Ectodermal cell (in vitro differentiated cells): ENCODE results near the gene NR3C2.

Source experiments
- H3K27ac ChIP-seq: 2 replicates; pipeline ENCODE4 v1.7.0; 2013; ENCODE audit warnings: mild to moderate bottlenecking, low read depth, low read length; ENCODE audit not compliant: insufficient read depth, poor library complexity, severe bottlenecking
- H3K27me3 ChIP-seq: 2 replicates; pipeline ENCODE4 v1.7.0; 2013; ENCODE audit warnings: mild to moderate bottlenecking, low read length; ENCODE audit not compliant: insufficient read depth, control insufficient read depth, poor library complexity, severe bottlenecking
- H3K36me3 ChIP-seq: one replicate; pipeline ENCODE4 v1.7.0; 2013; ENCODE audit warnings: low read length; ENCODE audit not compliant: control insufficient read depth, insufficient read depth
- H3K4me1 ChIP-seq: one replicate; pipeline ENCODE4 v1.7.0; 2013; ENCODE audit warnings: low read length; ENCODE audit not compliant: control insufficient read depth, insufficient read depth
- H3K4me3 ChIP-seq: 2 replicates; pipeline ENCODE4 v1.7.0; 2013; ENCODE audit warnings: low read depth, low read length, control low read depth; ENCODE audit not compliant: insufficient read depth
- H3K9me3 ChIP-seq: 2 replicates; pipeline ENCODE4 v1.7.0; 2013; ENCODE audit warnings: mild to moderate bottlenecking, low read length, moderate library complexity; ENCODE audit not compliant: control insufficient read depth
- WGBS, 2 experiments: methylation state at CpG; one replicate each; pipeline ENCODE4 v1.1.7; 2013; ENCODE audit warnings: missing lambda C conversion rate in 2 of 2; 5-methylcytosine and 5-hydroxymethylcytosine counted together

Gene NR3C2

DNA sequence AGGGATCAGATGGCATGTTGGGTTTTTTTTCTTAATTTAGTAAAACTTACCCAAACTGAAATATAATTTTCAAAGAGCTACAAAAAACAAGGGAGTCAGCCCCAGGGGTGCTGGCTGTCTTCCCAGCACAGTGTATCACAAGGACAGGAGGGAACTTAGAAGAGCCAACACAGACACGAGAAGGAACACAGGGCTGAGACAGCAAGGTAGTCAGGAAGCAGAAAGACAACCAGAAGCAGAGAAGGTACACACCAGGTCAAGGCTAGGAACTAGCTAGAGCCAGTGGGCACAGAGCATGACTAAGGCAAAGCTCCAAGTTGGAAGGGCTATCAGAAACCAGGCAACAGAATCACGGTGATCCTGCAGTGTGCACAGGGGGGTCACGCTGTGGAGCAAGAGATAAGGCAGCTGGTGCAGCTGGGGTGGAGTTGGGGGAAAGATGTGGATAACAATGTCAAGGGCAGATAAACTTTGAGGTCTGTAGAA, 168.7 kb downstream of the NR3C2 start:
- Histone ChIP-seq H3K27ac (no peak overlapping the region), H3K27me3 (no peaks in the 10 kb centered on the region), H3K9me3 (no peaks in the 10 kb centered on the region), H3K4me1 (no peaks in the 10 kb centered on the region), H3K4me3 (no peak overlapping the region), H3K36me3 (no peaks in the 10 kb centered on the region)
- WGBS, 2 experiments, result 91 to 93% methylated on average over 3 of the region's 3 CpGs

DNA sequence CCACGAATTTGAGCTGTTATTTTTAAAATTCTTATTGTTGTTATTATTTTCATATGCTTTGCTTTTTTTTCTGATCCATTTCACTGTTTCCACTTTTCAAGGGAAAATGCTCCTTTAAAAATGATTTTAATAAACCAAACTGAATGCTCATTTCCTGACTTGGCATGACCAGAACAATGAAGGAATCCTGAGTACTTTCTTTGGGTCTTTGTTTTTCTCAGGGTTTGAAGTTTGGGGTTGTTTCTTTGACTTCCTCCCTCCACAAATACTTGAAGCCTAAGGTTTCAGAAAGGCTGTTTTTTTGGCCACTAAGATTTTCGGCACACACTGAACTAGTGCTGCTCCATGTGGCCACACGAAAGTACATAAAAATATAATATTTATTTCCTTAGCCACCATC, 171.0 kb downstream of the NR3C2 start:
- Histone ChIP-seq H3K27ac (no peak overlapping the region), H3K4me3 (no peak overlapping the region), H3K36me3 (no peaks in the 10 kb centered on the region), H3K9me3 (no peaks in the 10 kb centered on the region), H3K4me1 (no peaks in the 10 kb centered on the region), H3K27me3 (no peaks in the 10 kb centered on the region)
- 88 to 100% methylated on average over 2 of the region's 3 CpGs for WGBS, 2 experiments

GRCh38 chr4:148270630-148271029, 171.6 kb downstream of the NR3C2 start:
- Histone ChIP-seq H3K27ac (no peak overlapping the region), H3K4me3 (no peak overlapping the region), H3K36me3 (no peaks in the 10 kb centered on the region), H3K4me1 (no peaks in the 10 kb centered on the region), H3K9me3 (no peaks in the 10 kb centered on the region), H3K27me3 (no peaks in the 10 kb centered on the region)
- 60 to 64% methylated on average over 1 of the region's 1 CpG for WGBS, 2 experiments

DNA sequence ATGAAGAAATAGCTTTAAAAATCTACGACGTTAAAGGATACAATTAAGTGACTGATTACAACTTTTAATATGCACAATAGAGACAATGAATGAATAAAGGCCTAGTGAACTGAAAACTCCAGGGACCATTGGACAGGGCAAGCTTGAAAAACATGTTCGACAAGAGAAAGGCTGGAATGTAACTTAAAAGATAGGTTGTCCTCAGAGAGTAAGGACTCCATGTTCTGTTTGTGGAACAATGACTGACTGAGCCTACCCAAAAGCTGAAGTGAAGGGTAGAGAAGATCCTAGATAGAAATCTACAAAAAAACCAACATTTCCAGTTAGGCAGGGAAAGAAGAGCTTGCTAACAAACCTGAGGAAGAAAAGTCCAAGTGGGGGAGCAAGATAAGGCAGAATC, 173.4 kb downstream of the NR3C2 start:
- no peak overlapping the region for H3K4me3 ChIP-seq
- 85 to 95% methylated on average over 3 of the region's 3 CpGs for WGBS, 2 experiments
- H3K27me3 ChIP-seq, result no peaks in the 10 kb centered on the region
- H3K9me3 ChIP-seq, result no peaks in the 10 kb centered on the region
- H3K4me1 ChIP-seq, result no peaks in the 10 kb centered on the region
- no peaks in the 10 kb centered on the region for H3K36me3 ChIP-seq
- H3K27ac ChIP-seq, result no peak overlapping the region

DNA sequence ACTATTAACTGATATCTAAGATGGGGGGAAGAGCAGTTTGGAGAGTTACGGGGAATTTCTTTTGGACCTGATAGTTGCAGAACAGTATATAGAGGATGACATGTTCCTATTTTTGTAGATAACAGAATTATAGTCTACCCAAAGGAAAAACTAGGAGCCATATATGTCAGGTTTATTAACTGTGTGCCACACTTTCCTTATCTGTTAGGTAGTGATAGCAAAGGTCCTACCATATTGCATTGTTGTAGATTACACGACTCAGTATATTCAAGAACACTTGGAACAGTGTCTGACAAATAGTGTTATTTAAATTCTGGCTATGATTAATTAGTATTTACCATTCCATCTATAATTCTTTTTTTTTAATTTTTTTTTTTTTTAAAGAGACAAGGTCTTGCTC, 175.3 kb downstream of the NR3C2 start:
- Histone ChIP-seq H3K9me3 (no peaks in the 10 kb centered on the region), H3K4me1 (no peaks in the 10 kb centered on the region), H3K36me3 (no peaks in the 10 kb centered on the region), H3K4me3 (no peak overlapping the region), H3K27me3 (no peaks in the 10 kb centered on the region), H3K27ac (no peak overlapping the region)
- 47 to 50% methylated on average over 2 of the region's 2 CpGs for WGBS, 2 experiments

GRCh38 chr4:148266240-148266639, 176.0 kb downstream of the NR3C2 start:
- Histone ChIP-seq H3K36me3 (no peaks in the 10 kb centered on the region), H3K27ac (no peak overlapping the region), H3K27me3 (no peaks in the 10 kb centered on the region), H3K4me1 (no peaks in the 10 kb centered on the region), H3K9me3 (no peaks in the 10 kb centered on the region), H3K4me3 (no peak overlapping the region)
- 90 to 92% methylated on average over 7 of the region's 7 CpGs for WGBS, 2 experiments

- H3K4me1 ChIP-seq, result no peaks in the 10 kb centered on the region
- H3K27ac ChIP-seq, result no peak overlapping the region
- no peaks in the 10 kb centered on the region for H3K27me3 ChIP-seq
- no peak overlapping the region for H3K4me3 ChIP-seq
- H3K36me3 ChIP-seq, result no peaks in the 10 kb centered on the region
- no peaks in the 10 kb centered on the region for H3K9me3 ChIP-seq
- WGBS, 2 experiments, result 97% methylated on average over 4 to 5 of the region's 5 CpGs
These were observed 176.6 kb downstream of the NR3C2 start for GRCh38 chr4:148265627-148266026.

DNA sequence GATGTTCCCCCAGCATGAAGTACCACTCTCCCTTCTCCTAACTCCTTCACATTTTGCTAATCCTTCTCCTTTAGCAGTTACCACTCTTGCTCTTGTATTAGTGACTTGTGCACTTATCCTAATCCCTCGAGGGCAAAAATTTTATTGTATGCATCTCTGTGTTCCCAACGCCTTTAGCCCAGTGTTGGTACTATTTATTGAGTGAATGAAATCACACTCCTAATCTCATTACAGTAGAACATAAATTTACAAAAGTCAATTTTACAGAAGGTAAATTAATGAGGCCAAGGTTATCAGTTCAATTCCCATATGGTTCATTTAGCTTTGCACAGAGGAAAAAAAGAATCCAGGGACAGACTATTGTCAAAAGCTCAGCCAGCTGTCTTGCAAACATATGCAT, 178.4 kb downstream of the NR3C2 start:
- WGBS, 2 experiments, result 80 to 100% methylated on average over 1 of the region's 2 CpGs
- no peaks in the 10 kb centered on the region for H3K27me3 ChIP-seq
- H3K4me3 ChIP-seq, result no peak overlapping the region
- H3K27ac ChIP-seq, result no peak overlapping the region
- no peaks in the 10 kb centered on the region for H3K4me1 ChIP-seq
- no peaks in the 10 kb centered on the region for H3K9me3 ChIP-seq
- H3K36me3 ChIP-seq, result no peaks in the 10 kb centered on the region

DNA sequence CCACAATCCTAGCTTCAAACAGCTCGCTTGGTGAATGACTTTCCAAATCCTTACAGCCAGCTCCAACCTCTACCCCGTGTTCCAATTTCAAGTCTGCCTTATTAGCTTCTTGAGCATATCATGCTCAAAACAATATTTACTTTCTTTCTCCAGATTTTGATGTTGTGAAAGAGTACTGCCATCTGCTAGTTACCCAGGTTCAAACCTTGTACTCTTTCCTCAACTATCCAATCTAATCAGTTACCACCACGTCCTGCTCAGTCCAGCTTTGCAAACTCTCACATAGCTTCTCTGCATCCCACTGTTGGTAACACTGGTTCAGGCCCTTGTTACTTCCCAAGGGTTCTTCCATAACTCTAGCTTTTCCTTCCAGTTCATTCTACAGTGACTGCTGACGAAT, 179.1 kb downstream of the NR3C2 start:
- WGBS, 2 experiments, result 90 to 94% methylated on average over 4 of the region's 4 CpGs
- H3K4me1 ChIP-seq, result no peaks in the 10 kb centered on the region
- no peak overlapping the region for H3K27ac ChIP-seq

GRCh38 chr4:148261848-148262247, 180.4 kb downstream of the NR3C2 start:
- H3K27ac ChIP-seq, result no peak overlapping the region
- no peaks in the 10 kb centered on the region for H3K36me3 ChIP-seq
- H3K9me3 ChIP-seq, result no peaks in the 10 kb centered on the region
- no peaks in the 10 kb centered on the region for H3K4me1 ChIP-seq
- no peak overlapping the region for H3K4me3 ChIP-seq
- no peaks in the 10 kb centered on the region for H3K27me3 ChIP-seq
- WGBS, 2 experiments, result 82 to 87% methylated on average over 3 to 4 of the region's 4 CpGs

More for the DNA sequence above, 179.1 kb downstream of the NR3C2 start:
- no peaks in the 10 kb centered on the region for H3K9me3 ChIP-seq
- H3K27me3 ChIP-seq, result no peaks in the 10 kb centered on the region
- H3K4me3 ChIP-seq, result no peak overlapping the region
- H3K36me3 ChIP-seq, result no peaks in the 10 kb centered on the region

DNA sequence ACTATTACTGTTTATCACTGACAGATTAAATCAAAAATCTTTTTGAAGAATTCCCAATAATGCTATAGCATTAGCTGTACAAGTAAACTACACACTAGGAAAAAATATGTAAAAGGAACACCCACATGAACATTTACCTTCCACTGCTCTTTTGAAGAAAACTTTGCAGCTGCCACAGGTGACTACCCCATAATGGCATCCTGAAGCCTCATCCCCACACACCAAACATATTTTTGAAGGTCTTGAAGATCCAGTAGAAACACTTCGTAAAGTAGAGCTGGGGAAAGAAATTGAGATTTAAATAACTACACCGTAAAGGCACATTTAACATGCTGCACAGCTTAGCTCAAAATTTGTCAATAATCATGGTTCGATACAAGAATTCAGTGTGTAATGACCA, 182.4 kb downstream of the NR3C2 start:
- H3K9me3 ChIP-seq, result no peaks in the 10 kb centered on the region
- H3K36me3 ChIP-seq, result no peaks in the 10 kb centered on the region
- H3K4me3 ChIP-seq, result no peak overlapping the region
- H3K4me1 ChIP-seq, result no peaks in the 10 kb centered on the region
- H3K27ac ChIP-seq, result no peak overlapping the region
- no peaks in the 10 kb centered on the region for H3K27me3 ChIP-seq
- WGBS, 2 experiments, result 96% methylated on average over 3 of the region's 3 CpGs
